ENCODE results near the gene CHRND. TPM values are rescaled to one million over a fixed set of nuclear protein-coding genes. Genes with fewer than 3 reads are reported as not detected.

The CHRND gene
- total RNA-seq, 6 experiments from 2014 or later = not detected

- no peaks in the 10 kb centered on the region for H3K9me3 Mint-ChIP-seq
- H3K27me3 Mint-ChIP-seq (ENCODE audit: insufficient read depth) = no peaks in the 10 kb centered on the region; the same call in 1 of the 2 replicates
- H3K27ac Mint-ChIP-seq = no peak overlapping the region
- peaks cover 22% of the 10 kb centered on the region for H3K36me3 Mint-ChIP-seq (ENCODE audit: low read depth)
- DNase-seq = no peak
- no peak overlapping the region for H3K4me3 Mint-ChIP-seq
- no peak for TF ChIP-seq CTCF (IDR thresholded peaks at IDR 0.05)
- peaks cover 16% of the 10 kb centered on the region for H3K4me1 Mint-ChIP-seq (ENCODE audit: low read depth)
Measured at GRCh38 chr2:232580648-232580981, 54.7 kb downstream of the CHRND start.

DNA sequence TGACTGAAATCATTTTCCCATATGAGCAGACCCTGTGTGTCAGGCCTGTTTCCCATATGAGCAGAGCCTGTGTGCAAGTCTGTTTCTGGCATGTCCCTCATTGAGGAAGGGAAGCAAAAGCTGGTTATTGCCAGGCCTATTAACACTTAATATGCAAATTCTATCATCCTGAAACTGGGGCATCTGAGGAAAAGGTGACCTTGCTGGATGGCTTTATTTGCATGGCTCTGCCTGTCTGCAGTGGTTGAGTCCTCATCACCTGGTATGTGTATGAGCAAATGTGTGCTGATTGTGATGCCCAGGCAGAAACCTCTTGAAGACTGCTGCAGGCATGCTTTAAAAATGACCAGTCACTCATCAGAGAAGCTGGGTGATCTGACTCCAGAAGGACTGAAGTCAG is 55.8 kb downstream of the CHRND start:
- no peaks in the 10 kb centered on the region; the same call in 1 of the 2 replicates for H3K27me3 Mint-ChIP-seq (ENCODE audit: insufficient read depth)
- H3K36me3 Mint-ChIP-seq (ENCODE audit: low read depth) = peaks cover 22% of the 10 kb centered on the region
- H3K4me3 Mint-ChIP-seq = no peak overlapping the region
- DNase-seq = no peak
- no peaks in the 10 kb centered on the region for H3K9me3 Mint-ChIP-seq
- peaks cover 7% of the 10 kb centered on the region for H3K4me1 Mint-ChIP-seq (ENCODE audit: low read depth)
- H3K27ac Mint-ChIP-seq = no peak overlapping the region
- no peak for TF ChIP-seq CTCF (IDR thresholded peaks at IDR 0.05)

GRCh38 chr2:232584238-232584637 is 58.3 kb downstream of the CHRND start:
- Mint-ChIP-seq H3K36me3 (ENCODE audit: low read depth) (peaks cover 18% of the 10 kb centered on the region), H3K4me3 (no peak overlapping the region), H3K27me3 (ENCODE audit: insufficient read depth) (no peaks in the 10 kb centered on the region; the same call in 1 of the 2 replicates), H3K27ac (no peak overlapping the region), H3K9me3 (no peaks in the 10 kb centered on the region), H3K4me1 (ENCODE audit: low read depth) (peaks cover 8% of the 10 kb centered on the region)
- TF ChIP-seq CTCF (IDR thresholded peaks at IDR 0.05) = no peak
- DNase-seq = no peak

Other genes starting within 250 kb of the CHRND start
- not detected for gene ALPP, start 147.4 kb upstream of the CHRND start, total RNA-seq (2021; fragmentation: NEBNext Ultra II Directional; extraction: Animal tissue kit (Norgen Biotek cat#: 25700))
- gene ALPG, start 119.3 kb upstream of the CHRND start, total RNA-seq (2021; fragmentation: NEBNext Ultra II Directional; extraction: Animal tissue kit (Norgen Biotek cat#: 25700)) = not detected
- gene ALPI, start 70.0 kb upstream of the CHRND start, total RNA-seq (2021; fragmentation: NEBNext Ultra II Directional; extraction: Animal tissue kit (Norgen Biotek cat#: 25700)) = not detected
- gene ECEL1, start 38.3 kb upstream of the CHRND start, total RNA-seq (2021; fragmentation: NEBNext Ultra II Directional; extraction: Animal tissue kit (Norgen Biotek cat#: 25700)) = not detected
- gene PRSS56, start 5.8 kb upstream of the CHRND start, total RNA-seq (2021; fragmentation: NEBNext Ultra II Directional; extraction: Animal tissue kit (Norgen Biotek cat#: 25700)) = not detected
- not detected for gene CHRNG, start 13.5 kb downstream of the CHRND start, total RNA-seq (2021; fragmentation: NEBNext Ultra II Directional; extraction: Animal tissue kit (Norgen Biotek cat#: 25700))
- 1 to 10 TPM; 2.9 to 3.7 (median 3.1) TPM for gene TIGD1, start 24.4 kb downstream of the CHRND start, total RNA-seq (2021; fragmentation: NEBNext Ultra II Directional; extraction: Animal tissue kit (Norgen Biotek cat#: 25700))
- gene EIF4E2, start 24.5 kb downstream of the CHRND start, total RNA-seq (2021; fragmentation: NEBNext Ultra II Directional; extraction: Animal tissue kit (Norgen Biotek cat#: 25700)) = 10 to 100 TPM; 79.7 to 89.7 (median 83.8) TPM
- gene EFHD1, start 107.4 kb downstream of the CHRND start, total RNA-seq (2021; fragmentation: NEBNext Ultra II Directional; extraction: Animal tissue kit (Norgen Biotek cat#: 25700)) = 1 to 10 TPM; 2.0 to 3.4 (median 2.9) TPM
- 10 to 100 TPM; 36.9 to 44.6 (median 42.3) TPM for gene GIGYF2, start 171.2 kb downstream of the CHRND start, total RNA-seq (2021; fragmentation: NEBNext Ultra II Directional; extraction: Animal tissue kit (Norgen Biotek cat#: 25700))

Measured in HFFc6 (cell line).